EL (cell line): ENCODE data around the gene THSD7A.

Experiments
- DNase-seq: peaks from one replicate; pipeline ENCODE4 v3.0.0-alpha.2; 2016

The THSD7A gene

DNA sequence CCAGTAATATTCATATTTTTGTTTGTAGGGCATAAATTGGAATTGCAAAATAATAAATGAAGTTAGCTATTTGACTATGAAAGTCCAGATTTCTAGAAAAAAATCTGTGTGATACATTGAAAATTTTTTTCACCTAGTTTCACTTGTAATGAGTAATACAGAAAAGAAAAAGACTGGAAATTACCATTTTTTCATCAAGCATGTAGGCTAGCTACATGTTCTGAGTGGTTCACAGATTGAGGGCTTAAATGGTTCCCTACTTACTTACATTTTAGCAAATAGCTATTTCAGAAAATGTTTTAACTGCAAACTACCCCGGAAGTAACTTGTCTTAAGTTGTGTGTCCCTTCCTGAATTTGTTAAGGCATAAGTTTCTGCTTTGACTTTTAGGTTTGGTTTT, 462.3 kb downstream of the THSD7A start:
- DNase-seq, result no peak

DNA sequence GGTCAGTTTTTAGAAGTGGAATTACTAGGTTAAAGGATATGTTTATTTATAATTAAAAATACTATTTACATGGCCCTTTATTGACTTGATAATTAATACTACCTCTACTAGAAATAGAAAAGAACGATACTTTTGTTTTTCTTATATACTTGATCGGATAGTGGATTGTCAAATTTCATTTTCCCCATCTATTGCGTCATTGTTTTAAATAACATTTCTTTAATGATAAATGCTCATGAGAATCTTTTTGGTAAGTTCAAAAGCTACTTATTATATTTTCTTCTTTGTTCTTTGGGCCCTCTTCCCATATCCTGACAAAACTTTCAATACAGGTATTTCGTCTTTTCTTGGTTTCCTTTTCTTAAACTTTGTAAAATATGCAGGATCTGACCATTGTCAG, 465.9 kb downstream of the THSD7A start:
- no peak for DNase-seq

GRCh38 chr7:11358637-11359036, 473.4 kb downstream of the THSD7A start:
- DNase-seq, result no peak

DNA sequence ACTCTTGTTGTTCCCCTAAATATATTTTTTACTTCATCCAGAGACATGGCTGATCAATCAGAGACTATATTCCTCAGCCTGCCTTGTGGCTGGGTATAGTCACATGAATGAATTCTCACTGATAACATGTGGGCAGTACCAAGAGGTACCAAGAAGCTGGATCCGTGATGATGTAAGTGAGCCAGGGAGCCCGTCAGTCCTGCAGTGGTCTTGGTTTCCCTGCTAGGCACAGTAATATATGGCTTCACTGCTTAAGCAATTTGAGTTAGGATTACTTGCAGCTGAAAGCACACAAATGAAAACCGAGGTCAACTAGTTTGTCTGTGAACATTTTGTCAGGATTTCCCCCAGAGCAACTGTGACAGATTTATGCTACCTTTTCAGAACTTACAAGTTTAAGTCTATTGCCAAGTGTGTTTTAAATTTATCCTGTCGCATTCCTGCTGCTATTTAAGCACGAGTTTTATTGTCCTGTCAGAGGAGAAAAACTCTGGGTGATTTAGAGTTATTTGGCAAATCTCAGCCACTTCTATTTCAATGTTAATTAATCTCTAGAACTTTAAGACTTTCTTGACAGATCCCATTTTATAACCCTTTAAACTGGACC, 476.5 kb downstream of the THSD7A start:
- DNase-seq, result no peak

DNA sequence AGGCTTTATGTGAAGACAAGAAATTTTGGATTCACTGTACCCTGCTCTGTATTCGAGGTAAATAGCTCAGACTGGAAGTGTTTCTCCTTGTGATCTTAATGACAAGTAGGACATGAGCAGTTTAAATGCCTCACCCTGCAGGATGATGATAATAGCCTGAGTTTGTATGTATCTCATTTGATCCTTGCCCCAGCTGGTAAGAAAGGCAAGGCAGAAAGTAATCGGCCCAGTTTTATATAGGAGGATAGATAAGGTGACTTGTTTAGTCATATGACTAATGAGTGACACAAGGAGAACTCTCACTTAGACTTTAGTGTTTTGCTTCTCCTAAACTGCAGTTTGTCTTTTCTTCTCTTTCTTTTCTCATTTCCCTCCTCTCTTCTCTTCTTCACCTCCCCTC, 485.7 kb downstream of the THSD7A start:
- DNase-seq, result no peak

DNA sequence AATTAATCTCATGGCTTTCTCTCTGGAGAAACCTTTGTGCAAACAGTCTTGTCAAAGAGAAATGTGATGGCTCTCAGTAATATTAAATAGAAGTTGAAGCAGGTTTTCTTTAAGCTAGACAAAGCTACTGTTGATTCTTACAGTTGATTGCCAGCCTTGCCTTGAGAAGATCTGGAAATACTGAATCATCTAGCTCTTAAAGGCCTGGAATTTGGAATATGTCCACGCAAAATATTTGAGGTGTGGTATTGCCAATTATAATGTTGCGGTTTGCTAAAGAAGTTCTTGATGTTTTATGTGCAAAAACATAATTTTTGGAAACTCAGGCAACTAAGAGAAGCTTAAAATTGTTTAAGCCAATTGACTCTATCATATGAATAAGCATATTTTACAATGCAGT, 486.4 kb downstream of the THSD7A start:
- peak; percentile 2 for DNase-seq

DNA sequence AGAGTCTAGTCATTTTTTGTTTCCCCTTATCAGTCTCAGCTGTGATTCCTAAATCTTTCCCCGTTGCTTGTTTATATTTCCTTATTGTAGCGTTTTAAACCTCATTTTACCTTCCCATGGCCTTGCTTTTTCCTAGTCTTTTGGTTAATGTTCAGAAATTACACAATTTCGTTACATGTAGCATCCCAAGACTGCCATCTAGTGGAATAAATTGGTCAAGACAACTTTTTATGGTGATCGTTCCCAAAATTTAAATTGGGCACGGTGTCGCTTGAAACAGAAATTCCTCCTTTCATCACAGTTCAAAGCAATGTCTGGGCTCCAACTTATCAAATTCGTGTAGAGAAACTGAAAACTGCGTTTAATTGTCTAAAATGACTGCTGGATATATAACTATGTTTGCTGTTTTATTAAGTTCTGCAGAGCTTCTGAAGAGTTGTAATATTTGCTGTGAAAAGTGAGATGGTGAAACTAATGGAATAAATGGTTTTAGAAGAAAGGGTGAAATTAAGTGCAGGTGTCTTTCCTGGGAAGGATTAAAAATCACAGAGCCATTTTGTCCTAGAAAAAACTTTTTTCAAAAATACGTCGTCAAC, 488.1 kb downstream of the THSD7A start:
- DNase-seq, result peak; percentile 44

- DNase-seq, result no peak
Observed at GRCh38 chr7:11343136-11343535, 488.9 kb downstream of the THSD7A start.

DNA sequence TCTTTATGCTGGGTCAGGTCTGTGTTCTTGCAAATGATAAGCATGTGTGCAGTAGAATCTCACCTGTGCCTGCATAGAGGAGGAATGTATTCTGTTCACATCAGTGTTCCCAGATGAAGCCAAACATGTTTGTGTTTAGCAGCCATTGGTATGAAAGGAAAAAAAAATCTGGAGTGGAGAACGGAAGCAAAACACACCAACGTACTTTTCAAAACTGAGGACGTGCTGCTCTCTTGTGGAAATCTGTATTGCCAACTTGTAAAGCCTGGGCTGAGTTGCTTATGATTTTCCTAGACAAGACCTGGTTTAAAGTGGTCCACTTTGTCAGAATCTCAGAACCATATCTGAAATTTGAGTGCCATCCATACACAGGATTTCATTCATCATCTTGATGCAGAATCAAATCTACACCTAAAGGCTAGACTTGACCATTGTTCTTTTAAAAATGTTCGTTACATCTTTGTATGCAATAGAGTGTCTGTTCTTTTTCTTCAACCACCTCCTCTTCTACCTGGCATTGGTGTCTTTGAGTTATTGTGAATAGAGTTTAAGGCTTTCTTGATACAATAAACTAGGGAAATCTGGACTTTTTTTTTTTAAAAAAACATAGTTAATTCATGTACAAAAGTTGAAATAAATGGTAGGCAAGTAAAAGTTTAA, 490.6 kb downstream of the THSD7A start:
- peak; percentile 39 for DNase-seq

GRCh38 chr7:11336432-11336831, 495.6 kb downstream of the THSD7A start:
- DNase-seq, result no peak

DNA sequence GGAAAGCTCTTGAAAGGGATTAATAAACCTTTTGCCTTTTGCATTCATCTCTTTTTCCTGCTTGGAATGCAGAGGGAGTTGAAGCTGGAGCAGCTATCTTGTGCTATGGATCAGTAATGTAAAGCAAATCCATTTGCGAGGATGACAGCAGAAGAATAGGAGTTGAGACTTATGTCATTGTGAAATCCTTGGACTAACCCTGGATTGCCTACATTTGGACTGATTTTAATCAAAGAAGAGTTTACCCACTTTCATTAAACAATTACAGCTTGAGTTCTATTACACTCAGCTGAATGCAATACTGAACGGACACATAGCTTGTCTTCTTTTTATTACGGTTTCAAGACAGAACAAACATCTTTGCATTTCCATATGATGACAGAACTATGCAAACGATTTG, 496.1 kb downstream of the THSD7A start:
- DNase-seq, result no peak

GRCh38 chr7:11332865-11333228, 499.2 kb downstream of the THSD7A start:
- DNase-seq, result no peak

DNA sequence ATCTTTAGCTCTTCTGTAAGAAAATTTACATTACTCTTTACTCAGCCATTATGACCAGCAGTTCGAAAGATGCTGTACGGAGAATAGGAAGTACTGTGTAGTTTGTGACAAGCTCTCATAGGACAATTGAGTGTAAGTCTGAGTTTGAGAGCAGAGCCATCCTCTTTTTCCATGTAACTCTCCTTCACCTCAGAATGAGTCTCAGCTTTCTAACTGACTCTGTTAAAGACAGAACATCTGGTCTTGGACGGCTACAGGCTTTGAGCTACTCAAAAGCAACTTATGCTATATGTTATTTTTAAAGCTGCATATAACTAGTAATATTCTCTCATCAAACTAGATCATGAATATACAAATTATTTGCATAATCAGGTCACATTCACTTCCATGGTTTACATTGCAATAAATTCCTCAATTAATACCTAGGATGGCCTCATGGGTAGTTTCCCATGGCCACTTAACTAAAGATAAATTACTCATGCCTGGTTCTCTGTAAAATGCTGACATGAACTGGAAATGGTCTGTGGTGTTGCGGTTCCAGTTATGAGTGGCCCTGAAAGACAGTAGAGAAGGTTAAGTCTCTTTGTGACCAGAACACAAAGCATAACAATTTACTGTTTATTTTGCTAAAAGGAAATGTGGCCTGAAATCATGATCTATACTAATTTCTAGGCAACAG, 499.7 kb downstream of the THSD7A start:
- DNase-seq, result no peak

DNA sequence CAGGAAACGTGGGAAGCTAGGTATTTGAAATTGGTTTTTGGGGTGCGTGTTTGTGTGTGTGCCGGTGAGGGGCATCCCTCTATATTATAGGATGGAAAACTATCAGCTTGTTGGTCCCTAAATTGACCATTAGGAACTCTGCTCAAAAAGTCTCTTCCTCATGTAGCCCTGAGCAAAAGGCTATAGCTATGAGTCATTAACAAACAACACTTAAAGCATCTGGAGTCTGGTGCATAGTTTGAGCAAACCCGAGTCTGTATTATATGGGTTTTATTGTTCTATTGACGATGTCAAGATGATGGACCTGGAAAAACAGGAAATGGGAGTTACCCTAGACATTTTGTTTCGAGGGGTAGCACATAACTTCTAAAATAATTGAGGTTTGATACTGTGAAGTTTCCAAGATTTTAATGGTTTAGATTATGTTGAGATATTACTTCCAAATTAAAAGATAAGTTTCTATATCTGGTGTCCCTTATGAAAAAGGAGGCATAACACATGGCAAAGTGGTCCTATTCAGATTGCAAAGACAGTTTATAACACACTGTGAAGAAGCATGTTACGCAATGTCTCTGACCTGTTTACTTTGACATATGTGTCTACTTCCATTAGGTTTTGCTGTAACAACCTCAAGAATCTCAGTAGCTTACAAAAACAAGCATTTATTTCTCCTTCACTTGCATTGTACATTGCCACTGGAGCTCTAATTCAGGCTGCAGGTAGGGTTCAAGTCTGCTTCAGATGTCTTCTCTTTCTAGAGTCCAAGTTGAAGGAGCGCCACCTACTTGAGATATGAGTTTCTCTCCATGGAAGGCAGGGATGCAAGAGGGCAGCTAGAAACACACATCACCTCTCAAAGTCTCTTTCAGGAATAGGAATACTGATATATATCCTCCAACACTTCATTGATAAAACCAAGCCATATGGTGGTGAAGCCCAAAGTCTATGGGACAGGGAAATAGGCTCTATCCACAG, 500.6 kb downstream of the THSD7A start:
- peak; percentile 7 for DNase-seq

DNA sequence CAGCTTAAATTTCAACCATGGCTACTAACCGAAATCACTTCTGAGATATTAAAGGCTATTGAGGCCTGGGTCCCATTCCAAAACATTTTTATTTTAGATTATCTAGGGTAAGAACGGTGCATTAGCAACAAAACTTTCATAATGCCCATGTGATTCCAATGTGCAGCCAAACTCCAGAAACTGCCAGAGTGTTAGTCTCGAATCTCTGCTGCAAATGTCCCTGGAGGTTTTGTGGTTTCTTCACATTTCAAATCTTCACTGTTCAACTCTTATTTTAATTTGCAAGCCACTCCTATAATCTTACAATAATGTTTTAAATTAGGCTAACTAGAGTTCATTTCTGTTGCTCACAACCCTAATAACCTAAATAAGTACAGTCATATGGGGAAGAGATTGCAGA, 501.3 kb downstream of the THSD7A start:
- no peak for DNase-seq

DNA sequence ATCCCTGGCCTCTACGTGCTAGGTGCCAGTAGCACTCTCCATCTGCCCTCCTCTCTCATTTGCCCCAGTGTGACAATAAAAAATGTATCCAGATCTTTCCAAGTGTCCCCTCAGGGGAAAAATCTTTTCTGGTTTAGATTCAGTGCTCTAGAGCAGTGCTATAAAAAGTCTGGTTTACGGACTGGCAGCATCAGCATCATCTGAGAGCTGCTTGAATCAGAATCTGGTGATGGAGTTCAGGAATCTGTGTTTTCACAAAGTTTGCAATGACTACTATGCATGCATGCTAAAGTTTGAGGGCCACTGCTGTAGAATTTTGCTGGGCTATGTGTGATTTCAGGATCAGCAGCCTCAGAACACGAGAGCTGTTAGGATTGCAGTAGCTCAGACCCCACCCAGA, 501.8 kb downstream of the THSD7A start:
- DNase-seq, result no peak

- no peak for DNase-seq
Observed at GRCh38 chr7:11329626-11330025, 502.4 kb downstream of the THSD7A start.

DNA sequence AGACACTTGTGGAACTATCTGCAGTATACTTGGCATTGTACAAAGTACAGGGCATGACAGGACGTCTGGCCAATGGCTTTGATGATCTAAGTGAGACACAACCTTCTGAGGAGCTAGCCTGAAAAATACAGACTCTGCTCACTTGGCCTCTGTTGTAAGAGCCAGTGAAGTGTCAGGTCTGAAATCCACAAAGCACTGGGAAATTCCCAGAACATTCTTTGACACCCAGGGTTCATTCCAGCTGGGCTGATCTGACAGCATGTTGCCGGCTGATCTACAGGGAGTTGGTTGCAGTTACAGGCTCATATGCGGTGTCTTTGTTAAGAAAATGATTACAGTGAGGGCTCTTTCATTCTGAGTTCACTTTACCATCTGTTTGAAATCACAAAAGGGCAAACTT, 503.7 kb downstream of the THSD7A start:
- peak; percentile 5 for DNase-seq

DNA sequence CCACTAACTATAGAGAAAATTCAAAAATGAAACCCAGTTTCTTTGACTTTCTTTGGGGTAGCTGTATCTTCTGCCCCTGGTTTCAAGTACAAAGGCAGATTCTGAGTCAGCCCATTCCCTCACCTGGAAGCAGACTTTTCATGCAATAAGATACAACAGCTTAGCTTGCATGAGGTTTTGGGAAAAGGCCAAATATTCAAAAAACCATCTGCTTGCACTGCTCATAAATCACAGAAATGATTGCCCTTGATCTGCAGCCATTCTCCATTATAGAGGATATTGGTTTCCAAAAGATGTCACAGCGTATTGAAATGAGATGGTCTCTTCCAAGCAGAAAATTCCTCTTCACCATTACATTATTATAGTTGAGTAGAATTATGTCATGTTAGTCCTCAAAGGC, 504.4 kb downstream of the THSD7A start:
- DNase-seq, result no peak
